Gastrocnemius medialis (tissue), 4 donors: ENCODE results near the gene GABPB2. TPM values are rescaled to one million over a fixed set of nuclear protein-coding genes. Genes with fewer than 3 reads are reported as not detected.

Source experiments
- ATAC-seq, 2 donors: fragments of 150-250 bp; one replicate each; pipeline ENCODE4 v1.9.1; 2016
- DNase-seq, 2 donors: peaks; one replicate each; pipeline ENCODE4 v3.0.0-alpha.2; 2019
- H3K27ac ChIP-seq, 4 donors: fragments of 200-600 bp; sonication (generic); 1 replicate in 1 of 4; 2 replicates in 3 of 4; pipeline ENCODE4 v1.5.1; 2016 to 2018; ENCODE audit warnings: mild to moderate bottlenecking in 2 of 4, moderate library complexity in 1 of 4
- H3K27me3 ChIP-seq, 3 donors: fragments of 200-600 bp; sonication (generic) in 2 of 3; 1 replicate in 1 of 3; 2 replicates in 2 of 3; pipeline versions ENCODE4 v1.5.1 to v1.6.0; 2016 to 2019; ENCODE audit warnings: mild to moderate bottlenecking in 1 of 3, moderate library complexity in 1 of 3
- H3K36me3 ChIP-seq, 2 donors: fragments of 200-600 bp; sonication (generic) in 1 of 2; one replicate each; pipeline ENCODE4 v1.5.1; 2017 to 2018
- H3K4me1 ChIP-seq, 2 donors: fragments of 200-600 bp; sonication (generic) in 1 of 2; one replicate each; pipeline ENCODE4 v1.5.1; 2016 to 2017; ENCODE audit warnings: mild to moderate bottlenecking in 2 of 2
- H3K4me3 ChIP-seq, 4 donors: fragments of 200-600 bp; sonication (generic) in 3 of 4; 1 replicate in 1 of 4; 2 replicates in 3 of 4; pipeline ENCODE4 v1.5.1; 2016 to 2019; ENCODE audit warnings: mild to moderate bottlenecking in 2 of 4
- H3K9me3 ChIP-seq, 3 donors: fragments of 200-600 bp; sonication (generic) in 2 of 3; 1 replicate in 1 of 3; 2 replicates in 2 of 3; pipeline ENCODE4 v1.5.1; 2016 to 2019
- CTCF ChIP-seq, 5 experiments: fragments of 450-650 bp in 3 of 5; fragments of 200-600 bp in 2 of 5; sonication (generic) in 2 of 5; IDR thresholded peaks in 4 of 5; conservative IDR thresholded peaks in 1 of 5; 1 replicate in 4 of 5; 2 replicates in 1 of 5; pipeline ENCODE4 v1.5.1; 2016 to 2019; ENCODE audit warnings: antibody characterized with exemption in 5 of 5, mild to moderate bottlenecking in 3 of 5, moderate library complexity in 3 of 5
- POLR2A ChIP-seq, 2 donors: fragments of 450-650 bp; IDR thresholded peaks; one replicate each; pipeline ENCODE4 v1.6.1; 2017; ENCODE audit warnings: antibody characterized with exemption in 2 of 2, mild to moderate bottlenecking in 2 of 2, moderate library complexity in 2 of 2
- in situ Hi-C, 4 donors: fragments of 200-750 bp; cut with MboI; loops; one replicate each; pipeline versions ENCODE4 v1.15.0 to v1.8.0; 2017; ENCODE audit warnings: low sequenced_read_pairs in 4 of 4
- intact Hi-C: fragments of 100-400 bp; cut with DNase I; formaldehyde crosslinking; loops from one replicate; pipeline ENCODE4 v1.15.1; 2023; ENCODE audit warnings: low total_unique reads
- total RNA-seq, 4 donors: library from RNA; depleted of rRNA; stranded (reverse); fragments of >200 nt; gene quantifications; one replicate each; pipeline versions ENCODE4 v1.1.0 to v1.2.3, GENCODE V29; 2016

The GABPB2 gene
- total RNA-seq, 4 donors from 2014 or later: 11.9 to 20.5 (median 17.9) TPM

DNA sequence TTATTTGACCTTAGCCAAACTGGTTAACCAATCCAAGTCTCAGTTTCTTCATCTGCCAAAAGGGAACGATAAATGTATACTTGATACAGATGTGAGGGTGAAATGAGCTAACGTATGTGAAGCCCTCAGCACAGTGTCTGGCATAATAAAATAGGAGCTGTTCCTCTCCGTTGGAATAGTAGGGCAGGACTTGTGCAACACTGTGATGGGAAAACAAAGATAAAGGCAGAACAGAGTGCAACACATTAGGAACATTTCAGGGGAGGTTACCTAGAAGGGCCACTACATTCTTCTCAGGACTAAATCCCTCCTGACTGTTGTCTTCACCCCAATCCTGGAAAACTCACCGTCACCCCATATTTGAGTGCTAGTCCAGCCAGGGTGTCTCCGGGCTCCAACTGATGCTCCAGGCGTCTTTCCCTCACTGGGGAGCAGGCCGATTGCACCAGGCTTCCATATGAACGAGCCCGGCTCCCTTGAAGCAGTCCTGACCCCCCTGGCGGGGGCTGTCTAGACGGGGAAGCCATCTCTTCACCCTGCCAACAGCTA lies 94.2 kb downstream of the GABPB2 start:
- Histone ChIP-seq H3K36me3 (peaks cover 0 to 17% of the 10 kb centered on the region in 2 donors), H3K4me3 (peak overlapping the region; percentile 82 to 97 (median 84)), H3K9me3 (no peaks in the 10 kb centered on the region), H3K4me1 (peaks cover 45 to 50% of the 10 kb centered on the region in 2 donors), H3K27ac (peak overlapping the region; percentile 91 to 99 (median 91)), H3K27me3 (no peaks in the 10 kb centered on the region)
- TF ChIP-seq CTCF (IDR thresholded peaks at IDR 0.05 in 4 of 5, conservative IDR thresholded peaks at IDR 0.05 in 1 of 5): no peak
- TF ChIP-seq POLR2A (IDR thresholded peaks at IDR 0.05): no peak
- intact Hi-C loops (loop anchor here (1.0 to 2.0 kb wide), 2 partner anchors 19 to 94 kb away; partner anchors contain the start of genes GABPB2 and SEMA6C), in situ Hi-C loops (no loop called here)
- peak; percentile 1 to 2 for ATAC-seq
- DNase-seq: no peak

- intact Hi-C loops (loop anchor here (1.0 to 2.0 kb wide), 2 partner anchors 19 to 95 kb away; partner anchors contain the start of genes GABPB2 and SEMA6C), in situ Hi-C loops (no loop called here)
- DNase-seq: peak; percentile 45 to 51
- Histone ChIP-seq H3K27ac (peak overlapping the region; percentile 91 to 99 (median 91)), H3K4me1 (peaks cover 48 to 54% of the 10 kb centered on the region in 2 donors), H3K9me3 (no peaks in the 10 kb centered on the region), H3K4me3 (peak overlapping the region; percentile 82 to 97 (median 84)), H3K36me3 (peaks cover 0 to 17% of the 10 kb centered on the region in 2 donors), H3K27me3 (no peaks in the 10 kb centered on the region)
- TF ChIP-seq CTCF (IDR thresholded peaks at IDR 0.05 in 4 of 5, conservative IDR thresholded peaks at IDR 0.05 in 1 of 5) (no peak), POLR2A (IDR thresholded peaks at IDR 0.05) (no peak)
- ATAC-seq: peak; percentile 5 to 28
These were observed 94.7 kb downstream of the GABPB2 start for GRCh38 chr1:151165281-151165737.

DNA sequence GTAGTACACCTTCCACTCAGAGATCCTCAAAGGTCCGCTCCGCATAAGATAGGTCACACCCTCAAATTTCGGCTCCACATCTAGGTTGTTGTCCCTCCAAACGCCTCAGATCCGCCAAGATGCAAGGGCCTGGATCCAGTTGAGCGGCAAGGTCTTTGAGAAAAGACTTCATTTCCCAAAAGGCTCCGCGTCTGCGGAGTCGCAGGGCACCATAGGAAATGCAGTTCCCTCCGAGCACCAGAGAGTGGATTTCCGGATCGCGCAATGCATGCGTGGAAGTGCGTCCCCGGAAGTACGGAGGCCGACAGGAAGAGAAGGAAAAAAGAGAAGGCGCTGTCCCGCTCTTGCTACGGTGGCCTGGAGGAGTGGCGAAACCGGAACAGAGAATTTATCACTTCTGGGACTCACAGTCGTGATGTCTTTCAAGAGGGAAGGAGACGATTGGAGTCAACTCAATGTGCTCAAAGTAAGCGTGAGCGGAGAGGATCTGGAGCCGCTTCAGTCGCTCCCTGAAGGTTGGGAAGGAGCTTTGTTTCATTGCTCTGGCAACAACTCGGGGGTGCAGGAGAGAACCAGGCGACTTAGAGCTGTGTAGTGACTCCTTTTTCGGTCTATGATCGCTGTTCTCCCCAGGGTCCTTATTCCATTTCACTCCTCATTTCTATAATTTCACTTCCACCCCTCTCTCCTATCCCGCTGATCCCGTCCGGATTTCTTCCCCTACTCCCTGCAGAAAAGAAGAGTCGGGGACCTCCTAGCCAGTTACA lies 95.4 kb downstream of the GABPB2 start, which contains the start of the genes LYSMD1 and SCNM1:
LYSMD1 (minus strand) TSS at position 165 of the 767 bp plus-strand sequence. CDS start 644 bp downstream, outside the sequence.
SCNM1 (plus strand) TSS at position 407 of the 767 bp plus-strand sequence; CDS start at position 416, 9 bp downstream.
- Histone ChIP-seq H3K9me3 (no peaks in the 10 kb centered on the region), H3K27me3 (no peaks in the 10 kb centered on the region), H3K4me3 (peak within 1 kb of the TSS; percentile 82 to 97 (median 84)), H3K27ac (peak within 1 kb of the TSS; percentile 91 to 99 (median 91)), H3K36me3 (peaks cover 0 to 18% of the 10 kb centered on the region in 2 donors), H3K4me1 (peaks cover 50 to 54% of the 10 kb centered on the region in 2 donors)
- peak; percentile 81 to 85 for ATAC-seq
- TF ChIP-seq CTCF (IDR thresholded peaks at IDR 0.05 in 4 of 5, conservative IDR thresholded peaks at IDR 0.05 in 1 of 5) (peak in 3 of 5 experiments; percentile 11 to 69 (median 51)), POLR2A (IDR thresholded peaks at IDR 0.05) (peak; percentile 43 to 63)
- intact Hi-C loops: loop anchor here (1.0 to 2.0 kb wide), 3 partner anchors 20 to 95 kb away; partner anchors contain the start of genes GABPB2, SEMA6C and VPS72
- in situ Hi-C loops: no loop called here
- peak; percentile 97 to 98 for DNase-seq

- Histone ChIP-seq H3K27me3 (no peaks in the 10 kb centered on the region), H3K4me3 (peak overlapping the region; percentile 82 to 97 (median 84)), H3K27ac (peak overlapping the region; percentile 91 to 99 (median 91)), H3K9me3 (no peaks in the 10 kb centered on the region), H3K36me3 (peaks cover 0 to 19% of the 10 kb centered on the region in 2 donors), H3K4me1 (peaks cover 56 to 59% of the 10 kb centered on the region in 2 donors)
- intact Hi-C loops: loop anchor here (1.0 kb wide), 1 partner anchor 24 kb away; the partner anchor contains the start of gene VPS72
- ATAC-seq (peak in 1 of 2 donors; percentile 1), DNase-seq (peak in 1 of 2 donors; percentile 25)
- no peak for TF ChIP-seq POLR2A (IDR thresholded peaks at IDR 0.05)
- no peak for TF ChIP-seq CTCF (IDR thresholded peaks at IDR 0.05 in 4 of 5, conservative IDR thresholded peaks at IDR 0.05 in 1 of 5)
- in situ Hi-C loops: no loop called here
These were observed 96.0 kb downstream of the GABPB2 start for GRCh38 chr1:151166505-151166956.
